Uterus (tissue), 4 donors: ENCODE measurements around the gene RAB18. TPM values are rescaled to one million over a fixed set of nuclear protein-coding genes. Genes with fewer than 3 reads are reported as not detected.
"Not testable (repeated sequence)": the region's sequence is repeated elsewhere in the genome, so short reads cannot be mapped to it uniquely, and the experiment has no call there.

Source experiments
- DNase-seq, 2 donors: peaks; one replicate each; pipeline ENCODE4 v3.0.0-alpha.2; 2019 to 2020
- H3K27ac ChIP-seq, 2 donors: fragments of 200-600 bp; sonication (generic); 1 replicate in 1 of 2; 2 replicates in 1 of 2; pipeline ENCODE4 v1.5.1; 2016 to 2018
- H3K27me3 ChIP-seq, 2 donors: fragments of 200-600 bp; sonication (generic); one replicate each; pipeline ENCODE4 v1.5.1; 2018 to 2019; ENCODE audit warnings: control low read depth in 1 of 2
- H3K36me3 ChIP-seq, 2 donors: fragments of 200-600 bp; sonication (generic); one replicate each; pipeline ENCODE4 v1.5.1; 2019; ENCODE audit warnings: control low read depth in 1 of 2
- H3K4me1 ChIP-seq, 2 donors: fragments of 200-600 bp; sonication (generic); one replicate each; pipeline ENCODE4 v1.5.1; 2018 to 2019; ENCODE audit warnings: control low read depth in 1 of 2
- H3K4me3 ChIP-seq, 2 donors: fragments of 200-600 bp; sonication (generic); 1 replicate in 1 of 2; 2 replicates in 1 of 2; pipeline ENCODE4 v1.5.1; 2018 to 2019; ENCODE audit warnings: mild to moderate bottlenecking in 1 of 2
- H3K9me3 ChIP-seq, 2 donors: fragments of 200-600 bp; sonication (generic); one replicate each; pipeline ENCODE4 v1.5.1; 2019; ENCODE audit warnings: control low read depth in 1 of 2
- CTCF ChIP-seq, 4 experiments: fragments of 200-600 bp in 2 of 4; fragments of 450-650 bp in 2 of 4; sonication (generic) in 2 of 4; IDR thresholded peaks; one replicate each; pipeline ENCODE4 v1.5.1; 2016 to 2019; ENCODE audit warnings: antibody characterized with exemption in 4 of 4, mild to moderate bottlenecking in 2 of 4, moderate library complexity in 1 of 4
- POLR2A ChIP-seq, 2 donors: fragments of 450-650 bp; IDR thresholded peaks; one replicate each; pipeline ENCODE4 v1.6.1; 2016; ENCODE audit warnings: antibody characterized with exemption in 2 of 2, mild to moderate bottlenecking in 1 of 2, moderate library complexity in 1 of 2
- intact Hi-C: fragments of 100-400 bp; cut with DNase I; formaldehyde crosslinking; loops from one replicate; pipeline ENCODE4 v1.15.1; 2023; ENCODE audit warnings: low total_unique reads
- total RNA-seq, 4 donors: library from RNA; depleted of rRNA in 3 of 4; stranded (reverse); fragments of >200 nt in 3 of 4; gene quantifications; one replicate each; pipeline versions ENCODE4 v1.1.0 to v1.2.4, GENCODE V29; 2014 to 2023
- donor health status: DM: yes; HTN: yes; CAD: no.

The RAB18 gene
- total RNA-seq, 4 donors from 2014 or later: 20.6 to 94.4 (median 48.2) TPM

- intact Hi-C loops: no loop called here
- no peak for DNase-seq
- peaks cover 0 to 8% of the 10 kb centered on the region in 2 donors for H3K4me1 ChIP-seq
These were observed 830 bp downstream of the RAB18 start for GRCh38 chr10:27504808-27505460.

GRCh38 chr10:27505537-27505936 is 1.4 kb downstream of the RAB18 start:
- H3K4me1 ChIP-seq, DNase-seq, H3K27me3 ChIP-seq, H3K9me3 ChIP-seq, H3K36me3 ChIP-seq, intact Hi-C loops: not testable (repeated sequence)
- Histone ChIP-seq H3K4me3 (peak overlapping the region; percentile 68 to 84), H3K27ac (peak overlapping the region in 1 of 2 donors; percentile 86)

More at GRCh38 chr10:27504808-27505460, 830 bp downstream of the RAB18 start:
- no peaks in the 10 kb centered on the region for H3K9me3 ChIP-seq
- peak overlapping the region; percentile 68 to 84 for H3K4me3 ChIP-seq
- H3K27ac ChIP-seq: peak overlapping the region; percentile 86 to 90
- TF ChIP-seq CTCF (IDR thresholded peaks at IDR 0.05) (no peak), POLR2A (IDR thresholded peaks at IDR 0.05) (no peak)
- no peaks in the 10 kb centered on the region for H3K36me3 ChIP-seq
- H3K27me3 ChIP-seq: no peaks in the 10 kb centered on the region

- intact Hi-C loops: no loop called here
- TF ChIP-seq CTCF (IDR thresholded peaks at IDR 0.05): no peak
- H3K9me3 ChIP-seq: no peaks in the 10 kb centered on the region
- no peak overlapping the region for H3K4me3 ChIP-seq
- H3K36me3 ChIP-seq: no peaks in the 10 kb centered on the region
- no peak for DNase-seq
- H3K27ac ChIP-seq: no peak overlapping the region
- H3K27me3 ChIP-seq: no peaks in the 10 kb centered on the region
- peaks cover 0 to 9% of the 10 kb centered on the region in 2 donors for H3K4me1 ChIP-seq
These were observed 2.2 kb downstream of the RAB18 start for GRCh38 chr10:27506280-27506679.

- H3K27ac ChIP-seq: no peak overlapping the region
- no peak overlapping the region for H3K4me3 ChIP-seq
- DNase-seq: no peak
- H3K27me3 ChIP-seq: no peaks in the 10 kb centered on the region
- TF ChIP-seq CTCF (IDR thresholded peaks at IDR 0.05) (no peak), POLR2A (IDR thresholded peaks at IDR 0.05) (no peak)
- intact Hi-C loops: no loop called here
- H3K36me3 ChIP-seq: no peaks in the 10 kb centered on the region
- H3K9me3 ChIP-seq: no peaks in the 10 kb centered on the region
- H3K4me1 ChIP-seq: peaks cover 0 to 9% of the 10 kb centered on the region in 2 donors
These were observed 8.4 kb downstream of the RAB18 start for GRCh38 chr10:27512548-27512947.

- H3K27ac ChIP-seq: no peak overlapping the region
- no peak overlapping the region for H3K4me3 ChIP-seq
- no peaks in the 10 kb centered on the region for H3K27me3 ChIP-seq
- TF ChIP-seq POLR2A (IDR thresholded peaks at IDR 0.05) (no peak), CTCF (IDR thresholded peaks at IDR 0.05) (no peak)
- H3K4me1 ChIP-seq: peaks cover 0 to 9% of the 10 kb centered on the region in 2 donors
- intact Hi-C loops: no loop called here
- DNase-seq: no peak
- no peaks in the 10 kb centered on the region for H3K36me3 ChIP-seq
- no peaks in the 10 kb centered on the region for H3K9me3 ChIP-seq
These were observed 9.5 kb downstream of the RAB18 start for GRCh38 chr10:27513451-27514191.
